ENCODE results near the gene CFAP300.

DNA sequence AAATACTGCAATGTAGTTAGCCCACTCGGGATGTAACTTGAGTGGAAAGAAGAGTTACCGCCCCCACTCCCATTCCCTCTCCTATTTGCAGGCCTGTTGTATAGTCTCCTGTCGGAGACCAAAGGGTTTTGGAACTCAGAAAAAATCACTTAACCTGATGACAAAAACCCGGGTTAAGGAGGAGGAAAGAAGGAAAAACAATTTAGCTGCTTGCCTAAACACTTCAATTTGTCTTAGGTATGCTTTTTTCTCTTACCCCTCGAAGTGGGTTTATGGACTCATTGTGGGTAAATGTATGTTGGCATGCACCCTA is 65.2 kb downstream of the CFAP300 start:
- TF ChIP-seq, protein P1, sequence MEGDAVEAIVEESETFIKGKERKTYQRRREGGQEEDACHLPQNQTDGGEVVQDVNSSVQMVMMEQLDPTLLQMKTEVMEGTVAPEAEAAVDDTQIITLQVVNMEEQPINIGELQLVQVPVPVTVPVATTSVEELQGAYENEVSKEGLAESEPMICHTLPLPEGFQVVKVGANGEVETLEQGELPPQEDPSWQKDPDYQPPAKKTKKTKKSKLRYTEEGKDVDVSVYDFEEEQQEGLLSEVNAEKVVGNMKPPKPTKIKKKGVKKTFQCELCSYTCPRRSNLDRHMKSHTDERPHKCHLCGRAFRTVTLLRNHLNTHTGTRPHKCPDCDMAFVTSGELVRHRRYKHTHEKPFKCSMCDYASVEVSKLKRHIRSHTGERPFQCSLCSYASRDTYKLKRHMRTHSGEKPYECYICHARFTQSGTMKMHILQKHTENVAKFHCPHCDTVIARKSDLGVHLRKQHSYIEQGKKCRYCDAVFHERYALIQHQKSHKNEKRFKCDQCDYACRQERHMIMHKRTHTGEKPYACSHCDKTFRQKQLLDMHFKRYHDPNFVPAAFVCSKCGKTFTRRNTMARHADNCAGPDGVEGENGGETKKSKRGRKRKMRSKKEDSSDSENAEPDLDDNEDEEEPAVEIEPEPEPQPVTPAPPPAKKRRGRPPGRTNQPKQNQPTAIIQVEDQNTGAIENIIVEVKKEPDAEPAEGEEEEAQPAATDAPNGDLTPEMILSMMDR (IDR thresholded peaks at IDR 0.05): no peak
- TF ChIP-seq POLR2A (IDR thresholded peaks at IDR 0.05): no peak

Data from esophagus squamous epithelium (tissue), 4 donors.